GM21515 (cell line): ENCODE results near the gene MAEA.
"Not testable (repeated sequence)": the region's sequence is repeated elsewhere in the genome, so short reads cannot be mapped to it uniquely, and the experiment has no call there.

Experiments
- ATAC-seq: cut with Tn5 transposase; IDR thresholded peaks from one replicate; pipeline ENCODE4 v1.9.1; 2021; ENCODE audit not compliant: unreplicated experiment

The MAEA gene

GRCh38 chr4:1318488-1319213 is 29.0 kb downstream of the MAEA start:
- no peak for ATAC-seq

DNA sequence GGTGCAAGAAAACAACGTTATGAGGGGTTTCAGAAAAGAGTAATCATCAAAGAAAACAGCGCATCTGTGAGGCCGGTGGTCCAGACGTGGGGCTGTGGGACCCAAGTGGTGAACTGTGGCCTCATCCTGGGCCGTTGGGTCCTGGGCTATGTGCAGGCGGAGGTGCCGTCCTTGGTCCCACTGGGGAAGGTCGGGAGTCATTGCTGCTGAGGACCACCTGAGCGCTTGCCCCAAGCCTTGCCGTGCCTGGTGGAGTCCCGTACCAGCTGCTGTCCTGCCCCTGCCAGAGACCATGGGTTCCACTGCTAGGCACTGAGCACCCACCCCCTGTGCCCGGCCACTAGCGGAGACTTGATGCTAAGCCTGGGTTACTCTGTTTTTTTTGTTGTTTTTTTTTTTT is 31.8 kb downstream of the MAEA start:
- ATAC-seq = no peak

- no peak for ATAC-seq
These were observed 32.4 kb downstream of the MAEA start for GRCh38 chr4:1321946-1322650.

DNA sequence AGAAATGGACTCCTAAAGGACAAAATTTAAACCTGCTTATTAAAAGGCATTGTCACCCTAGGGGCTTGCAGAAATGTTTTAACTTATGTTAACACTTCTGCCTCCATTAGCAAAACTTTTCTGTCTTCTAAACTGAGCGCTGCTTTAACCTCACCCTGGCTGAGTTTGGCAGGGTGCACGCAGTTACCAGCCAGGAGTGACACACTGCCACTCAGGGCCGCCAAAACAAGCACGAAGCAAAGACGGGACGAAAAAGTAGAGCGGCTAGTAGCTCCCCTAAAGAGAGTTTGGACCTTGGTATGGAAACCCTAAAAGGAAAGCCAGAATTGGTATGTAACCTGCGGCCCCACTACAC is 33.6 kb downstream of the MAEA start:
- ATAC-seq = no peak

DNA sequence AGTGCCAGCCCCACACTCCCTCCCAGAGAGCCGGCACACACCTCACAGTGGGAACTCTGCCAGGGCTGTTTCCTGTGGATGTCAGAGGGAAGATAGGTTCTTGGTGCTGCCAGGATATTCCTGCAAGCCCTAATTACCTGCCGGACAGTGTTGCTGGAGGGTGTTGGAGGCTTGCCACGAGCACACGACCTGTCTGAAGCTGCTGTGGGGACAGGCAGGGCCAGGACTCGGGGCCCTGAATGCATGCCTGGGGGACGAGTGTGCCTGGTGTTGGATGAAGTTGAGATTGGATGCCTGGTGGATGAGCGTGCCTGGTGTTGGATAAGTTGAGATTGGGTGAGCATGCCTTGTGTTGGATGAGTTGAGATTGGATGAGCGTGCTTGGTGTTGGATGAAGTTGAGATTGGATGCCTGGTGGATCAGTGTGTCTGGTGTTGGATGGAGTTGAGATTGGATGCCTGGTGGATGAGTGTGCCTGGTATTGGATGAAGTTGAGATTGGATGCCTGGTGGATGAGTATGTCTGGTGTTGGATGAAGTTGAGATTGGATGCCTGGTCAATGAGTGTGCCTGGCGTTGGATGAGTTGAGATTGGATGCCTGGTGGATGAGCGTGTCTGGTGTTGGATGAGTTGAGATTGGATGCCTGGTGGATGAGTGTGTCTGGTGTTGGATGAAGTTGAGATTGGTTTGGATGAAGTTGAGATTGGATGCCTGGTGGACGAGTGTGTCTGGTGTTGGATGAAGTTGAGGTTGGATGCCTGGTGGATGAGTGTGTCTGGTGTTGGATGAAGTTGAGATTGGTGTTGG is 34.1 kb downstream of the MAEA start:
- no peak for ATAC-seq

- not testable (repeated sequence) for ATAC-seq
These were observed 34.9 kb downstream of the MAEA start for GRCh38 chr4:1324443-1325175.

DNA sequence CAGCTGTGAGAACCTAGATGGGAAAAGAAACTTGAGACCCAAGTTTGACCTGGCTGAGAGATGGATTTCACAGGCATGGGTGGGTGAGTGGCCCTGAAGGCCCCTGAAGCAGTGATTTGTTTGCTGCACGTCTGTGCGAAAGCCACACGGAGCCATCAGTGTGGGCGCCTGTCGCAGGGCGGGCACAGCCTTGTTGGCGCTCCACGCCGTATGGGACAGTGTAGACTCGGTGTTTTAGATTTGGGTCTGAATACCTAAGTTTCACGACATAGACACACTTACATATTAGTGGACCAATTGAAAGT is 35.4 kb downstream of the MAEA start:
- ATAC-seq = no peak

DNA sequence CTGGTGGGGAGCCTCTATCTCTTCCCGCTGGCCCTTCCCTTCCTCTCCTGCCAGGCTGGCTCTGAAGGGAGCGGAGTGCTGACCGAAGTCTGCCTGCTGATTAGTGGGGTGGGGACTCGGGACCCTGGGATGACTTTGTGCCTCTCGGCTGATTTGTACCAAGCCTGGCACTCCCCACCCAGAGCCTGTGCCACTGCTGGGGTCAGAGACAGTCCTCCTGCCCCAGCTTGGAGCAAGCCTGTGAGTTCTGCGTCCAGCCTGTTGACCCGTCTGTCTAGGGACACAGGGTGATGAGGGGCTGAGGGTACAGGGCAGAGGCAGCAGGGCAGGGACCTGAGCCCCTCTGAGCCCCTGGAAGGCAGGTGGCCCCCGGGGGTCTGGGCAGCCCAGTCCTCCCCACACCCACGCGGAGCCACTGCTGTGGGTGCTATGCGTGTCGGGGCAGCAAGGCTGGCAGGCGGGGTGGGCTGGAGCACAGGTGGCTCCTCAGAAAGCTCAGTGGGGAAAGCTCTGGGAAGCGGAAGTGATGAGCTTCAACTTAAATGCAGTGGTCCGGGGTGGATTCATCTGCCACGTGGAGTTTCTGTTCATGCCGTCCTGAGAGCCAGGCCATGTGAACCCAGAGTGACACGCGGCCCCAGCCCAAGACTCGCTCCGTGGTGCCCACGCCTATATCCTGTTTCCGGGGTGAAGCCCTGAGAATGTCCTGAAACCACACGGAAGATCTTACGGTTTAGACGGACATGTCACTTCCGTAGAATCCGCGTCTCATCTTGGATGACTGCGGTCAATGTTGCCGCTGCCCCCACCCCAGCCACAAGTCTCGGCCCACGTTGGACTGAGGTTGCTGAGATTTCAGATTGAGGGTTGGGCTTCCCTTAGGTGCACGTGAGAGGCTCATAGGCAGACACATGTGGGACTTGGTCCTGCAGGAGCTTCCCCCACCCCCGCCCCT is 36.3 kb downstream of the MAEA start:
- ATAC-seq = no peak

DNA sequence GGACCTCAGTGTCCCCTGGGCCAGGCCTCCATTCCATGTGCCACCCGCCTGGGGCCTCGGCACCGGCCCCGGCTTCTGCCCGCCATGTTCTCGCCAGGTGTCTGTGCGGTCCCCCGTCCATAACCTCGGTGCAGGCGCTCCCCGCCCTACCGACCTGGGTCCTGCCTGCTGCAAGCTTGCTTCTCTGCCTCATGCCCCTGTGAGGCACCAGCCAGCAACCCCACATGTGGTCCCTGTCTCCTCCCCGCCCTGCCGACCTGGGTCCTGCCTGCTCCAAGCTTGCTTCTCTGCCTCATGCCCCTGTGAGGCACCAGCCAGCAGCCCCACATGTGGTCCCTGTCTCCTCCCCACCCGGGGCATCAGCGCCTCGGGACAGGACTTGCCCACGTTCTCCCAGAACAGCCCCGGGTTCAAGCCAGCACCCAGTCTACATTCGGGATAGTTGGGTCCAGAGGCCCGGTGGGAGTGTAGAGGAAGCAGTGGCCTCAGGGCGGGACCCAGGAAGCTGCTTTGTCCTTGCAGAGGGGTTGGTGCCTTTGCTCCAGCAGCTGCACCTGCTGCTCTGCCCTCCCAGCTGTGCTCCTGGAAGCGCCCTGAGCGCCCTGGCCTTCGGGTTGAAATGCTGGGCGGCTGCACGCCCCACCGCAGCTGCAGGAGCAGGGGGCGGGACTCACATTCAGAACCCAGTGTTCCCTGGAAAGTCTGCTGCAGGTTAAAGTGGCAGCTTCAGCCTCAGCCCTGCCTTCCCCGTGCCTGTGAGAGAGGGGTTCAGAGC is 37.2 kb downstream of the MAEA start:
- no peak for ATAC-seq

DNA sequence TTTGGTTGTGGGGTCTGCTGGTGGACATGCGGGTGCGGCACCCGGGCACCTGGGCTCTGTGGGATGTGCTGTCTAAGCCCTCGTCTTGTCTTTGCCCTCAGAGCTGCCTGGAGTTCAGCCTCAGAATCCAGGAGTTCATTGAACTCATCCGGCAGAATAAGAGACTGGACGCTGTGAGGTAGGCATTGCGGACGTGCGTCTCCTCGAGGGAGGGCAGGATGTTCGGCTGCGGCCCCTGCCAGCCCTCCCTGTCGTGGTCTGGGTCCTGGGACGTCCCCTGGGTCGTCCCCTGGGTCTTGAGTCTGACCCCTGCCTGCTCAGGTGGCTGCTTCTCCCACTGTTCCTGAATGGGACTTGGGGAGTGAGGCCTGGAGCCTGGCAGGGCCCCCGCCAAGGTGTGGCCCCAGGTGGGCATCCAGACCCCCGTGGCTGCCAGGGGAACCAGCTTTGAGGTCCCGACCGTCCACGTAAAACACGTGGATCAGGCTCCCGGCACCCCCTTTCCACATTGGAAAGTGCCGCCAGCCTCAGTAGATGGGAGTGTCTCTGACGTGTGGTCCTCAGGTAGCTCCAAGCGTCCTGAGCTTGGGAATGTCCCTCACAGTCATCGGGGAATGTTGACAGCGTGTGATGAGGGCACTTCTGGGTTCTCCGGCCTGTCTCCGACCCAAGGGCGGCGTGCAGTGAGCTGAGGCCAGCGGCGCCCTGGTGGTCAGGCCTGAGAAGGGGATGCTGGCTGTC is 38.0 kb downstream of the MAEA start:
- ATAC-seq = no peak

GRCh38 chr4:1328267-1329155 is 38.8 kb downstream of the MAEA start:
- no peak for ATAC-seq

DNA sequence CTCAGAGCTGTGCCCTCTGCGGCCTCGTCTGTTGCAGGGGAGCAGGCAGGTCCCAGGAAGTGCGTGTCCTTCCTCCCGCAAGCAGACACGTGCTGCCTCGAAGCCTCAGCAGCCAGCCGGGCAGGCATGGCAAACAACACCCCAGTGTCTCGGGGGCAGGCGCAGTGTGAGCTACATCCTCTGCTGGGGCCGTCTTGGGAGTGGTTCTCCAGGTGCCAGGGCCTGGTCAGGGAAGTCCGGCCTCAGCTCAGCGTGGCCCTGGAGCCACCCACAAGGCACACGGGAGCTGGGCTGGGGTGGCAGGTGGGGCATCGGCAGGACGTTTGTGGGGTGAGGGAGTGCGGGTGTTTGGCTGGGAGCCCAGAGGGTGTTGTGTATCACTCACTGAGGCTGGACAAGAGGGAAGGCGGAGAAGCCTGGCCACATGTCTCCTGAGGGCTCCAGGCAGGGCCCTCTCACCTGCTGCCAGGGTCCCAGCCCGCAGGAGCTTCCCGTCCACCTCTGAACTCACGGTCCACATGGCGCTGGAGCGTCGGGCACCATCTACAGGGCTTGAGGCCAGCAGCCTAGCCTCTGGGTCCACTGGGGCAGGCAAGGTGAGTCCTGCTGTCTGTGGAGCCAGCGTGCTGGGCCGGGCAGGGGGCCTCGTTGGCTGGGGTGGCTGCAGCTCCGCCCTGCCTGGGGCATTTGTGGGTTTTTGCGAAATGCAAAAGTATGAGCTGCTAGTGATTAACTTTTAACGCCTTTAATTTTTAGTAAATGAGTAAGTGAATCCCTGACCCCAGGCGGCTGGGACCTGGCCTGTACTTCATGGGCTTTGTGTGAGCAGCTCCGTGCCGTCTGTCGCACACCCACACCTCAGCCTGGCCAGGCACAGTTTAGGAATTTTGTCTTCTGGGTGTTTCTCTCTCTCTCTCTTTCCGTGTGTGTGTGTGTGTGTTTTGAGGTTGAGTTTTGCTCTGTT is 40.0 kb downstream of the MAEA start:
- no peak for ATAC-seq

- ATAC-seq = no peak
These were observed 41.3 kb downstream of the MAEA start for GRCh38 chr4:1330761-1331590.

- ATAC-seq = no peak
These were observed 42.1 kb downstream of the MAEA start for GRCh38 chr4:1331591-1332353.

GRCh38 chr4:1332686-1333085 is 43.0 kb downstream of the MAEA start:
- ATAC-seq = no peak
